22Rv1 (cell line): ENCODE measurements around the gene FNIP1.

ENCODE experiments used
- ZFX ChIP-seq: fragments of 450-650 bp; IDR thresholded peaks from 2 replicates; pipeline ENCODE4 v1.6.1; 2017; ENCODE audit warnings: antibody characterized with exemption, borderline replicate concordance
- TF ChIP-seq, protein P1 (sequence below): fragments of 450-650 bp; IDR thresholded peaks from 2 replicates; pipeline ENCODE4 v1.5.1; 2017; ENCODE audit warnings: mild to moderate bottlenecking

DNA sequence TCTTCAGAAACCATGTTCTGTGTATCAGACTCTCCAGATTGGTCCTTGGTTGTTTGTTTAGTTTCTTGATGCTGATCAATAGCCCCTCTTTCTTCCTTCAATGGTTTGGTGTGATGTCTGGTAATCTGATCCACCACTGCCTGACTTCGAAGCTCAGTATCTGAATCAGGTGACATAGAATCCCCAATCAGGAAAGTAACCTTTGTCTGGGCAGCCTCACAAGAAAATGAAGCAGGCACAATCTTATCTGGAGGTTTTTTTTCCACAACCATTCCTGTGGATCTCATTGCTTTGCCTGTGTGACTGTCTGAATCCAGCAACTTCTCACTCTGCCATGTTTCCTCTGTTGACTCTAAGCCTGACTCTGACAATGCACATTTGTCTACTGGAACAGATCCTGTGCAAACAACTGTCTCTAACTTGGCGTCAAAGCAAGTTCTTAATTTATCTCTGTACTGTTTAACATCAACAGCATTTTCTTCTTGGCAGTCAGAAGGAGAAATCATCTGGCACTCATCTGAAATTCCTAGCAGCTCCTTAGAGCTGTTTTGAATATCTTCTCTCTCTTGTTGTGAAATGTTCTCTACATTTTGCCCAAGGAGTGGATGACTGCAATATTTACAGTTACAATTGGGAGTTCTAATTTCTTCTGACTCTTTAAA lies 124.7 kb downstream of the FNIP1 start:
- TF ChIP-seq, protein P1, sequence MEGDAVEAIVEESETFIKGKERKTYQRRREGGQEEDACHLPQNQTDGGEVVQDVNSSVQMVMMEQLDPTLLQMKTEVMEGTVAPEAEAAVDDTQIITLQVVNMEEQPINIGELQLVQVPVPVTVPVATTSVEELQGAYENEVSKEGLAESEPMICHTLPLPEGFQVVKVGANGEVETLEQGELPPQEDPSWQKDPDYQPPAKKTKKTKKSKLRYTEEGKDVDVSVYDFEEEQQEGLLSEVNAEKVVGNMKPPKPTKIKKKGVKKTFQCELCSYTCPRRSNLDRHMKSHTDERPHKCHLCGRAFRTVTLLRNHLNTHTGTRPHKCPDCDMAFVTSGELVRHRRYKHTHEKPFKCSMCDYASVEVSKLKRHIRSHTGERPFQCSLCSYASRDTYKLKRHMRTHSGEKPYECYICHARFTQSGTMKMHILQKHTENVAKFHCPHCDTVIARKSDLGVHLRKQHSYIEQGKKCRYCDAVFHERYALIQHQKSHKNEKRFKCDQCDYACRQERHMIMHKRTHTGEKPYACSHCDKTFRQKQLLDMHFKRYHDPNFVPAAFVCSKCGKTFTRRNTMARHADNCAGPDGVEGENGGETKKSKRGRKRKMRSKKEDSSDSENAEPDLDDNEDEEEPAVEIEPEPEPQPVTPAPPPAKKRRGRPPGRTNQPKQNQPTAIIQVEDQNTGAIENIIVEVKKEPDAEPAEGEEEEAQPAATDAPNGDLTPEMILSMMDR: no peak
- TF ChIP-seq ZFX: no peak
